RPMI7951 (cell line): Measurements from ENCODE around the gene ESR1. TPM values are rescaled to one million over a fixed set of nuclear protein-coding genes. Genes with fewer than 3 reads are reported as not detected.

Experiments
- DNase-seq: peaks from one replicate; pipeline ENCODE4 v3.0.0-alpha.2; 2012; ENCODE audit warnings: low read depth
- total RNA-seq: library from RNA; depleted of rRNA; stranded (reverse); fragments of >200 nt; shearing (Covaris generic); gene quantifications from 2 replicates; pipeline ENCODE4 v1.2.3, GENCODE V29; 2014; rRNA removed

ESR1 gene
- not detected in 2 replicates for total RNA-seq

- DNase-seq: no peak
These were observed at the start of gene ESR1 for GRCh38 chr6:151807513-151808370. Gene ESR1, plus strand, starts transcription at chr6:151807682. Its CDS starts 231 bp downstream, at chr6:151807913.

GRCh38 chr6:151760486-151760885 lies 47.0 kb upstream of the ESR1 start:
- no peak for DNase-seq

GRCh38 chr6:151761851-151762250 lies 45.6 kb upstream of the ESR1 start:
- no peak for DNase-seq

GRCh38 chr6:151762817-151763216 lies 44.7 kb upstream of the ESR1 start:
- DNase-seq: no peak

- DNase-seq: peak; percentile 40
These were observed 44.2 kb upstream of the ESR1 start for GRCh38 chr6:151763303-151763702.

- peak; percentile 30 for DNase-seq
These were observed 43.4 kb upstream of the ESR1 start for GRCh38 chr6:151763938-151764680.

GRCh38 chr6:151765444-151765886 lies 42.0 kb upstream of the ESR1 start:
- peak; percentile 63 for DNase-seq

- DNase-seq: no peak
These were observed 35.0 kb upstream of the ESR1 start for GRCh38 chr6:151772446-151772845.

- DNase-seq: no peak
These were observed 34.1 kb upstream of the ESR1 start for GRCh38 chr6:151773382-151773781.

- no peak for DNase-seq
These were observed 24.9 kb upstream of the ESR1 start for GRCh38 chr6:151782560-151782959.

GRCh38 chr6:151783692-151784091 lies 23.8 kb upstream of the ESR1 start:
- DNase-seq: no peak

- DNase-seq: no peak
These were observed 22.9 kb upstream of the ESR1 start for GRCh38 chr6:151784441-151785214.

GRCh38 chr6:151796842-151797530 lies 10.5 kb upstream of the ESR1 start:
- no peak for DNase-seq

- DNase-seq: no peak
These were observed 3.7 kb upstream of the ESR1 start for GRCh38 chr6:151803743-151804142.

GRCh38 chr6:151804585-151805285 lies 2.7 kb upstream of the ESR1 start:
- DNase-seq: no peak

GRCh38 chr6:151805286-151805840 lies 2.1 kb upstream of the ESR1 start:
- no peak for DNase-seq

- DNase-seq: no peak
These were observed 547 bp upstream of the ESR1 start for GRCh38 chr6:151806757-151807512.

- DNase-seq: no peak
These were observed 1.1 kb downstream of the ESR1 start for GRCh38 chr6:151808371-151809241.

GRCh38 chr6:151811081-151811480 lies 3.6 kb downstream of the ESR1 start:
- DNase-seq: no peak
